OCI-LY3 (cell line): Measurements from ENCODE around the gene CAMTA1.

Source experiments
- CTCF ChIP-seq: fragments of 200-600, 300-600 bp; sonication (generic); IDR thresholded peaks from 2 replicates; pipeline ENCODE4 v1.5.1; 2014; ENCODE audit warnings: antibody characterized with exemption, low read length, low read depth
- EZH2phosphoT487 ChIP-seq: fragments of 200-600 bp; shearing (Covaris generic); IDR thresholded peaks from 2 replicates; pipeline ENCODE4 v1.6.1; 2018; ENCODE audit warnings: antibody characterized with exemption, mixed run types, low read depth

GRCh38 chr1:6813165-6813564, 27.9 kb downstream of the CAMTA1 start:
- no peak for TF ChIP-seq CTCF
- TF ChIP-seq EZH2phosphoT487, result no peak
